GM19035 (cell line): ENCODE measurements around the gene WDR49.
"Not testable (repeated sequence)": the region's sequence is repeated elsewhere in the genome, so short reads cannot be mapped to it uniquely, and the experiment has no call there.

Source experiments
- ATAC-seq: cut with Tn5 transposase; IDR thresholded peaks from one replicate; pipeline ENCODE4 v1.9.1; 2021; ENCODE audit not compliant: unreplicated experiment

WDR49 gene

GRCh38 chr3:167615030-167615429 is 38.7 kb downstream of the WDR49 start:
- ATAC-seq = no peak

GRCh38 chr3:167614196-167614595 is 39.5 kb downstream of the WDR49 start:
- not testable (repeated sequence) for ATAC-seq

GRCh38 chr3:167611718-167612117 is 42.0 kb downstream of the WDR49 start:
- no peak for ATAC-seq

- ATAC-seq = no peak
These were observed 44.6 kb downstream of the WDR49 start for GRCh38 chr3:167609156-167609555.

- no peak for ATAC-seq
These were observed 46.9 kb downstream of the WDR49 start for GRCh38 chr3:167606836-167607235.

- ATAC-seq = no peak
These were observed 47.9 kb downstream of the WDR49 start for GRCh38 chr3:167605871-167606270.

GRCh38 chr3:167602041-167602440 is 51.7 kb downstream of the WDR49 start:
- no peak for ATAC-seq

GRCh38 chr3:167587651-167588050 is 66.1 kb downstream of the WDR49 start:
- no peak for ATAC-seq

GRCh38 chr3:167575000-167575600 is 78.6 kb downstream of the WDR49 start:
- ATAC-seq = no peak

GRCh38 chr3:167572991-167573390 is 80.8 kb downstream of the WDR49 start:
- no peak for ATAC-seq

- ATAC-seq = no peak
These were observed 85.1 kb downstream of the WDR49 start for GRCh38 chr3:167568634-167569033.

GRCh38 chr3:167565489-167565888 is 88.3 kb downstream of the WDR49 start:
- ATAC-seq = no peak

GRCh38 chr3:167564612-167565011 is 89.1 kb downstream of the WDR49 start:
- ATAC-seq = no peak

GRCh38 chr3:167559924-167560323 is 93.8 kb downstream of the WDR49 start:
- no peak for ATAC-seq

- no peak for ATAC-seq
These were observed 98.8 kb downstream of the WDR49 start for GRCh38 chr3:167554898-167555297.

- no peak for ATAC-seq
These were observed 115.7 kb downstream of the WDR49 start for GRCh38 chr3:167538081-167538480.

GRCh38 chr3:167521006-167521355 is 132.8 kb downstream of the WDR49 start:
- ATAC-seq = no peak

- no peak for ATAC-seq
These were observed 133.3 kb downstream of the WDR49 start for GRCh38 chr3:167520266-167521005.

- no peak for ATAC-seq
These were observed 145.8 kb downstream of the WDR49 start for GRCh38 chr3:167507954-167508353.

GRCh38 chr3:167502401-167502800 is 151.3 kb downstream of the WDR49 start:
- ATAC-seq = no peak

- no peak for ATAC-seq
These were observed 151.8 kb downstream of the WDR49 start for GRCh38 chr3:167501941-167502340.

GRCh38 chr3:167497903-167498302 is 155.8 kb downstream of the WDR49 start:
- ATAC-seq = no peak

GRCh38 chr3:167493244-167493643 is 160.5 kb downstream of the WDR49 start:
- no peak for ATAC-seq
